Lung (tissue), 12 donors: ENCODE data around the gene KCND2. TPM values are rescaled to one million over a fixed set of nuclear protein-coding genes. Genes with fewer than 3 reads are reported as not detected.

ENCODE experiments used
- ATAC-seq: fragments of 200-7000 bp; cut with Tn5 transposase; one replicate; pipeline ENCODE4 v1.9.1; 2020; ENCODE audit warnings: moderate number of reproducible peaks; ENCODE audit not compliant: insufficient read depth, low FRiP score
- DNase-seq, 3 donors: peaks; one replicate each; pipeline ENCODE4 v3.0.0-alpha.2; 2013 to 2017
- H3K27ac ChIP-seq, 2 donors: one replicate each; pipeline ENCODE4 v1.5.1; 2013; ENCODE audit warnings: mild to moderate bottlenecking in 2 of 2, moderate library complexity in 2 of 2, control low read depth in 1 of 2, inconsistent platforms in 1 of 2, low read depth in 1 of 2, low read length in 1 of 2
- H3K27me3 ChIP-seq, 3 donors: one replicate each; pipeline ENCODE4 v1.5.1; 2013; ENCODE audit warnings: low read length in 2 of 3; ENCODE audit not compliant: control insufficient read depth in 3 of 3, insufficient read depth in 3 of 3
- H3K36me3 ChIP-seq, 4 donors: one replicate each; pipeline ENCODE4 v1.5.1; 2013; ENCODE audit warnings: low read length in 4 of 4, mild to moderate bottlenecking in 1 of 4, moderate library complexity in 1 of 4; ENCODE audit not compliant: control insufficient read depth in 4 of 4, insufficient read depth in 4 of 4
- H3K4me1 ChIP-seq, 5 donors: one replicate each; pipeline ENCODE4 v1.5.1; 2013; ENCODE audit warnings: low read length in 5 of 5, mild to moderate bottlenecking in 2 of 5, moderate library complexity in 1 of 5; ENCODE audit not compliant: control insufficient read depth in 5 of 5, insufficient read depth in 5 of 5
- H3K4me3 ChIP-seq: one replicate; pipeline ENCODE4 v1.5.1; 2013; ENCODE audit warnings: mild to moderate bottlenecking, control low read depth, moderate library complexity
- H3K9ac ChIP-seq, 2 donors: one replicate each; pipeline ENCODE4 v1.5.1; 2013; ENCODE audit warnings: low read length in 2 of 2, control low read depth in 1 of 2; ENCODE audit not compliant: insufficient read depth in 1 of 2
- H3K9me3 ChIP-seq, 4 donors: one replicate each; pipeline ENCODE4 v1.5.1; 2013; ENCODE audit warnings: low read length in 3 of 4, mild to moderate bottlenecking in 1 of 4, moderate library complexity in 1 of 4; ENCODE audit not compliant: control insufficient read depth in 4 of 4, insufficient read depth in 3 of 4
- CTCF ChIP-seq: IDR thresholded peaks from 2 replicates; pipeline ENCODE4 v1.5.1; 2012; ENCODE audit warnings: mild to moderate bottlenecking; ENCODE audit errors: control extremely low read depth, extremely low read depth
- WGBS, 2 donors: extraction: QIAGEN DNeasy Blood & Tissue Kit; methylation state at CpG; one replicate each; pipeline ENCODE4 v1.1.7; 2013; 5-methylcytosine and 5-hydroxymethylcytosine counted together
- polyA plus RNA-seq, 2 donors: library from polyadenylated mRNA; stranded (reverse); fragments of 200-250 nt; gene quantifications; one replicate each; pipeline ENCODE4 v1.2.1, GENCODE V29; 2013
- total RNA-seq, 2 donors: library from RNA; depleted of rRNA in 1 of 2; stranded (reverse); fragments of >200 nt in 1 of 2; gene quantifications; one replicate each; pipeline ENCODE4 v1.2.1, GENCODE V29; 2014 to 2021
- donor health status: control.
- donor health status: control.
- donor health status: Bipolar disorder and iron deficiency.
- donor health status: healthy.
- donor health status: DM: yes; HTN: yes; CAD: no.

Gene KCND2
- total and polyA plus RNA-seq, 4 donors, result 0.03 to 1.1 (median 0.10) TPM

GRCh38 chr7:120404042-120404441, 131.1 kb downstream of the KCND2 start:
- DNase-seq, result no peak
- Histone ChIP-seq H3K27me3 (no peaks in the 10 kb centered on the region), H3K9ac (no peak overlapping the region), H3K36me3 (no peaks in the 10 kb centered on the region), H3K4me3 (no peak overlapping the region), H3K4me1 (no peaks in the 10 kb centered on the region), H3K9me3 (no peaks in the 10 kb centered on the region), H3K27ac (no peak overlapping the region)
- ATAC-seq, result no peak
- no peak for TF ChIP-seq CTCF
- 68 to 85% methylated on average over 1 of the region's 1 CpG for WGBS, 2 donors

DNA sequence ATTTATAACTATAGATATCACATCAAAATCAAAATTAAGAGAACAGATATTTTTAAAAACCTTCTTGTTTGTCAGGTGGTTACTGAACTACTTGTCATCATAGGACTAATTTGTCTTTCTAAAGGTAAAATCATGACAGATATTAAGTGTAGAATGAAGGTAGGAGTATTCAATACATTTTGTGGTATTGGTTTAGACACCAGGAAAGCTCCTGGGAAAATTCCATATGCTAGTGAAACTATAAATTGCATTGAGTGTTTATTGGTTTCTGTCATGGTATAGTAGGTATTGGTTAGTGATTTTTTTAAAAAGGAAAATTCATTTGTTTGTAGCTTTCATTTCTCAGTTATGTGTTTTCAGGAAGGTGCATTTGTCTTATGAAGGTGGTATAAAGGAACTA, 132.7 kb downstream of the KCND2 start:
- no peaks in the 10 kb centered on the region for H3K27me3 ChIP-seq
- ATAC-seq, result no peak
- H3K27ac ChIP-seq, result no peak overlapping the region
- no peak overlapping the region for H3K9ac ChIP-seq
- no peak for DNase-seq
- no peaks in the 10 kb centered on the region for H3K9me3 ChIP-seq
- no peaks in the 10 kb centered on the region for H3K4me1 ChIP-seq
- TF ChIP-seq CTCF, result no peak
- H3K4me3 ChIP-seq, result no peak overlapping the region
- H3K36me3 ChIP-seq, result no peaks in the 10 kb centered on the region

DNA sequence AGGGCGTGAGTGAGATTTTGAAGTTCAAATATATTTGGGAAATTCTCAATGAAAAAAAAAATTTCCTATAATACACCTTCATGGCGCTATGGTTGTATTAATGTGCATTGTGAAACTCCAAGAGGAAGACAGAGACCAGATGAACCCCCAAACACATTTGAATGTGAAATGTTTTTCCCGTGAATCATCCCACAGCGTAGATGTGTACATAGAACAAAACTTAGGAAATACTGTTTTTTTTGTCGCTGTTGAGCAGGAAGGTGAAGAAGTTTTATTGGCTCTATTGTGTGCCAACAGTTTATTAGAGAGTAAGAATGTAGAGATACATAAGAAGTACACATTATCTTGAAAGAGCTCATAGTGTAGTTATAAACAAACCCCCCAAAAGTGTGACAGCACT, 134.0 kb downstream of the KCND2 start:
- H3K36me3 ChIP-seq, result no peaks in the 10 kb centered on the region
- no peaks in the 10 kb centered on the region for H3K4me1 ChIP-seq
- no peak for ATAC-seq
- no peak overlapping the region for H3K27ac ChIP-seq
- no peak overlapping the region for H3K4me3 ChIP-seq
- WGBS, 2 donors, result 81 to 84% methylated on average over 5 of the region's 5 CpGs
- no peaks in the 10 kb centered on the region for H3K9me3 ChIP-seq
- no peak for TF ChIP-seq CTCF
- H3K27me3 ChIP-seq, result no peaks in the 10 kb centered on the region
- H3K9ac ChIP-seq, result no peak overlapping the region
- no peak for DNase-seq
